ENCODE data around the gene AFMID. TPM values are rescaled to one million over a fixed set of nuclear protein-coding genes. Genes with fewer than 3 reads are reported as not detected.
A peak's percentile ranks its signal among the peaks of the same experiment; 100 is the strongest.

The AFMID gene
- total and polyA plus RNA-seq, 2 of the 13 experiments (the other 11 are each of a cell fraction or from before 2014, with no cell fraction given) = 249 to 270 TPM

DNA sequence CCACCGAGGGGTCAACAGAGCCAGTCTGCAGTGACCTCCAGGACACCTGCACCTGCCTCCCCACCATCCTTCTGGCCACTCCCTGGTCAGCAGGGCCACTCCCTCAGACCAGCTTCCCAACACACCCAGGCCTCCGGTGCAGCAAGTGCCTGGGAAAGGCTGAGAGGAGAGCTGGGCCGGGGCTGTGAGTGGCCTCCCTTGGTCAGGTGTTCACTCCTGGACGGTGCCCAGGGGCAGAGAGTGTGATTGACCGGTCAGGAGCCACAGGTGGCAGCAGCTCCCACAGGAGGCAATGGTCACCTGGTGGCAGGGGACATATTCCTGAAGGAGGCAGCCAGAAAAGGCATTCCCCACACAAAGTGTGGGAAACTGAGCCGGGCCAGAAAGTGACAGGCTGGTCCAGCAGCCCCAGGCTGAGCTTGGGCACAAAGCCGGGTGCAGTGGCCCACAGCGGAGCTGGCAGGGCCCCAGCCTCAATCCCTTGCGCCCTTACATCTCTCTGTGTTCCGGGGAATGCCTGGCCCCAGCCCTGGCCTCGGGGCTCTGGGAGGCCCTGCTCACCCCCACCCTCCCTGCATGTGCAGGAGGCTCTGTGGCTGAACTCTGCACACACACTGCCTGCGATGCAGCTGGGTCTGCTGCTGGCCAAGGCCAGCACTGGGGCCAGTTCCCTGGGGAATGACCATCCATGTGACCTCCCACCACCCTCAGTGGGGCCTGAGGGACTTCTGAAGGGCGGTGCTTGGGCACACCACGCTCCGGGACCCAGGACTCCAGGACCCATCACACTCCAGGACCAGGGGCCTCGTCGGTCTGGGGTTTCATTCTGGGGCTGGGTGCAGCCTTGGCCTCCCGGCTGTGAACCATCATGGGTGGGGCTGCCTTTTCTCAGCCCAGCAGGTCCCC is 42.2 kb upstream of the AFMID start (continued):
- TF ChIP-seq ZBTB2 (CRISPR knock-in tag; IDR thresholded peaks at IDR 0.05; ENCODE audit: low read depth) = no peak
- TF ChIP-seq GRHL1 (CRISPR knock-in tag; conservative IDR thresholded peaks at IDR 0.05) = no peak
- TF ChIP-seq, protein P1, sequence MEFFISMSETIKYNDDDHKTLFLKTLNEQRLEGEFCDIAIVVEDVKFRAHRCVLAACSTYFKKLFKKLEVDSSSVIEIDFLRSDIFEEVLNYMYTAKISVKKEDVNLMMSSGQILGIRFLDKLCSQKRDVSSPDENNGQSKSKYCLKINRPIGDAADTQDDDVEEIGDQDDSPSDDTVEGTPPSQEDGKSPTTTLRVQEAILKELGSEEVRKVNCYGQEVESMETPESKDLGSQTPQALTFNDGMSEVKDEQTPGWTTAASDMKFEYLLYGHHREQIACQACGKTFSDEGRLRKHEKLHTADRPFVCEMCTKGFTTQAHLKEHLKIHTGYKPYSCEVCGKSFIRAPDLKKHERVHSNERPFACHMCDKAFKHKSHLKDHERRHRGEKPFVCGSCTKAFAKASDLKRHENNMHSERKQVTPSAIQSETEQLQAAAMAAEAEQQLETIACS (CRISPR knock-in tag; IDR thresholded peaks at IDR 0.05) = no peak
- TF ChIP-seq PAXIP1 (CRISPR knock-in tag; conservative IDR thresholded peaks at IDR 0.05) = peak; percentile 88
- TF ChIP-seq HOXA7 (CRISPR knock-in tag; IDR thresholded peaks at IDR 0.05) = no peak
- no peak for TF ChIP-seq HNRNPK (IDR thresholded peaks at IDR 0.05; ENCODE audit: low read depth, low read length, poor library complexity, severe bottlenecking)
- no peak for TF ChIP-seq ZBTB33 (CRISPR knock-in tag; IDR thresholded peaks at IDR 0.05)
- 0 out of 2 replicates have a peak, but pooled peaks have one; percentile 22 for TF ChIP-seq ZNF512B (CRISPR knock-in tag; IDR thresholded peaks at IDR 0.05; ENCODE audit: borderline replicate concordance)
- TF ChIP-seq PAX8 (CRISPR knock-in tag; IDR thresholded peaks at IDR 0.05; ENCODE audit: borderline replicate concordance) = no peak
- no peak; the same call in 1 of the 2 replicates for TF ChIP-seq ZBTB3 (CRISPR knock-in tag; IDR thresholded peaks at IDR 0.05; ENCODE audit: borderline replicate concordance, low read depth)
- TF ChIP-seq ZNF652 (CRISPR knock-in tag; IDR thresholded peaks at IDR 0.05; ENCODE audit: borderline replicate concordance, low read depth) = no peak; the same call in 1 of the 2 replicates
- TF ChIP-seq HNRNPUL1 (IDR thresholded peaks at IDR 0.05; ENCODE audit: low read depth, low read length) = no peak
- no peak; the same call in none of the 2 replicates for TF ChIP-seq SP4 (CRISPR knock-in tag; IDR thresholded peaks at IDR 0.05)

Data from HepG2 (cell line).